RWPE1 (cell line): ENCODE measurements around the gene CTSO.

Experiments
- CTCF ChIA-PET: fragments of 350-600 bp; sonication (Branson Sonifier 250); formaldehyde crosslinking; extraction: SDS; loops from one replicate; lab custom pipeline; 2021; lab: Yijun Ruan, JAX
- POLR2A ChIA-PET: fragments of 400-600 bp; formaldehyde crosslinking; extraction: SDS; loops from one replicate; lab custom pipeline; 2020; ENCODE audit warnings: antibody characterized with exemption; ENCODE audit not compliant: low non-redundant PET; lab: Yijun Ruan, JAX
- DNase-seq: peaks from one replicate; pipeline ENCODE4 v3.0.0; 2012; ENCODE audit warnings: low spot score
- H3K27ac ChIP-seq: fragments of 450-650 bp; 2 replicates; pipeline ENCODE4 v1.5.1; 2017
- TF ChIP-seq, protein P1 (sequence below): fragments of 450-650 bp; conservative IDR thresholded peaks from 2 replicates; pipeline ENCODE4 v1.5.1; 2017; ENCODE audit warnings: low read depth, mild to moderate bottlenecking

CTSO gene

DNA sequence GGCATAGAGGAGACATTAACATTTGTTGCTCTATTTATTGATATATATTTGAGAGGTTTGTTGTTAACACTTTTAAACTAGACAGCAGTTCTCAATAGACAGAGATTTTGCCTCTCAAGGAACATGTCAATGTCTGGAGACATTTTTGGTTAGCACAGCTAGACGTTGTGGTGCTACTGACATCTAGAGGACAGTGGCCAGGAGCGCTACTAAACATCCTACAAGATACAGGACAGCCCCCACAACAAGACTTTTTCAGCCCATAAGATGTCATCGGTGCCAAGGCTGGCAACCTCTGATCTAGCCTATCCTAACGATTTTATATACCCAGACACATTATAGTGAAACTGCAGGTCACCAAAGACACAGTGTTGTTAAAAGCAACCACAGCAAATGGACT lies 18.4 kb upstream of the CTSO start:
- CTCF ChIA-PET = no interaction called here
- POLR2A ChIA-PET = no interaction called here
- DNase-seq = no peak
- no peak overlapping the region for H3K27ac ChIP-seq
- TF ChIP-seq, protein P1, sequence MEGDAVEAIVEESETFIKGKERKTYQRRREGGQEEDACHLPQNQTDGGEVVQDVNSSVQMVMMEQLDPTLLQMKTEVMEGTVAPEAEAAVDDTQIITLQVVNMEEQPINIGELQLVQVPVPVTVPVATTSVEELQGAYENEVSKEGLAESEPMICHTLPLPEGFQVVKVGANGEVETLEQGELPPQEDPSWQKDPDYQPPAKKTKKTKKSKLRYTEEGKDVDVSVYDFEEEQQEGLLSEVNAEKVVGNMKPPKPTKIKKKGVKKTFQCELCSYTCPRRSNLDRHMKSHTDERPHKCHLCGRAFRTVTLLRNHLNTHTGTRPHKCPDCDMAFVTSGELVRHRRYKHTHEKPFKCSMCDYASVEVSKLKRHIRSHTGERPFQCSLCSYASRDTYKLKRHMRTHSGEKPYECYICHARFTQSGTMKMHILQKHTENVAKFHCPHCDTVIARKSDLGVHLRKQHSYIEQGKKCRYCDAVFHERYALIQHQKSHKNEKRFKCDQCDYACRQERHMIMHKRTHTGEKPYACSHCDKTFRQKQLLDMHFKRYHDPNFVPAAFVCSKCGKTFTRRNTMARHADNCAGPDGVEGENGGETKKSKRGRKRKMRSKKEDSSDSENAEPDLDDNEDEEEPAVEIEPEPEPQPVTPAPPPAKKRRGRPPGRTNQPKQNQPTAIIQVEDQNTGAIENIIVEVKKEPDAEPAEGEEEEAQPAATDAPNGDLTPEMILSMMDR = peak; percentile 22; the same call in 1 of the 2 replicates

DNA sequence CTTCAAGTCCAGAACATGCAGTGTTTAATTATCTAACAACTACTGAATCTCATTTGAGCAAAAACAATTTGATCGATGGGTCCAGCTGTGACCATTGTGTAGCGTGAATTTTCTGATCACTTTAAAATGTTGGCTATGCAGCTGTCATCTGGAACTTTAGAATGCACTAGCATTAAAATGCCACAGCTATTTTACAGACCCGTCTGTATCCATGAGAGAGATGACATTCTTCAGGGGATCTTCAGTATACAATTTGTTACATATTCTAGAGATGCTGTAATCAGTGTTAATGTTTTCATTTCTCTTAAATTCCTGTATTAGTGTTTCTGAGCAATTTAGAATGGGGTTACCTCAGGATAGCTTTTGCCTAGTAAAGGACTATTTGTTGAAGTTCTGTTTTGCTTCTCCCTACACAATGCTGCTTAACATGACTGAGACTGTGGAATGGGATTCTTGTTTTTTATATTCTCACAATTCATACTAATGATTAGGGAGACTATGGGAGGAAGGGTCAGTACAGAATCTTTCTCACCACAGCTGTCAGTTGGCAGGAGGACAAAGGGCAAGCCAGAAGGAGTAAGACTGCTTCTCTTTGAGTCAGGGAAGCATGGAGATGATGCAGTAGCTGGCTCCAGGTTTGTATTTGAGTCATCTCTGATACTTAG lies 13.2 kb upstream of the CTSO start:
- no peak overlapping the region for H3K27ac ChIP-seq
- no peak for DNase-seq
- TF ChIP-seq, protein P1 = no peak
- CTCF ChIA-PET = no interaction called here
- POLR2A ChIA-PET = no interaction called here

DNA sequence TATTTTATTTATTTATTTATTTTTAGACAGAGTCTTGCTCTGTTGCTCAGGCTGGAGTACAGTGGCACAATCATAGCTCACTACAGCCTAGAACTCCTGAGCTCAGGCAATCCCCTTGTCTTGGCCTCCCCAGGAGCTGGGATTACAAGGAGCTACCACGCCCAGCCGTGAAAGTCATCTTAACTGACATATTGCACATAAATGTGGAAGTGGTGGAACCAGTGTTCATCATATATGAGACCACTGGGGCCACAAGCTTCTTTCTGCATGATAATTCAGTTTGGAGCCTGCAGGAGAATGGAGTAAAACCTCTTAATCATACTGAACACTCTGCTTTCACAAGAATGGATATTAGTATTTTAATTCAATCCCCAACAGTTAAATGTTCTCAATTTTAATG lies 12.5 kb upstream of the CTSO start:
- no peak overlapping the region for H3K27ac ChIP-seq
- no peak for DNase-seq
- ChIA-PET CTCF (no interaction called here), POLR2A (no interaction called here)
- TF ChIP-seq, protein P1 = no peak

DNA sequence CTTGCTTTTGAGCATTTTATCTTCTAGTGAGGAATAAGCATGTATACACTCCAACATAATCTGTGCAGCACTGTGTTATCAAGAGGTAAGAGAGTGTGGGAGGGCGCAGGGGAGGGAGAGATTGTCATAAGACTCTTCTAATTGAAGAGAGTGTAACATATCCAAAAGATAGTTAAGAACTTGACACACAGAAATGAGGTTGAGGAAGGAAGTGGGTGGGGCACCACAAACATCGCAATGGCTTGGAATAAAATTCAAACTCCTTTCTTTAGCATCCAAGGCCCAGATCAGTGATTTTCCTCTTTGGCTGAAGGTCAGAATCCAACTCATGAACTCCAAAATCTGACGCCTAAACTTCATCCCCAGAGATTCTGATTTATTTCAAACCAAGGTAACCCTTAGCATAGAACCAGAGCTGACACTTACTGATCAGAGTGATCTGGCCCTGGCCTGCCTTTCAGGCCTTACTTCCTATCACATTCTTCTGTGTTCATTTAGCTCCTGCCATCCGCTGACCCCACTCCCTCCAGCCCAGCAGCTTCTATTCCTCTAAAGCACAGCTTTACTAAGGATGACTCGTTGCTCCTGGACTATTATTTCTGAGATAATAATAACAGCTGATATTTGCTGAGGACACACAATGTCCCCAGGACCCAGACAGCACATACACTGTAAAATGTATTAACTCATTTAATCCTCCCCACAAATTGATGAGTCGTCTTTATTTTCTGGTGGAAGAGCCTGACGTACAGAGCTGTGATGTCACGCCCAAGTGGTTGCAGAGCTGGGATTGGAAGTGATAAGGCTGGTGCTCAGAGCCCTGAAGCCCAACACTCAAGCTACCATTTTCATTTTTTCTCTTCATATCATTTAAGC lies 10.6 kb upstream of the CTSO start:
- CTCF ChIA-PET = interaction anchor here (0.6 kb wide), 1 partner anchor 566 kb away, joined by 4 read pairs; no protein-coding TSS in a partner anchor
- TF ChIP-seq, protein P1 = no peak
- no peak for DNase-seq
- POLR2A ChIA-PET = no interaction called here
- no peak overlapping the region for H3K27ac ChIP-seq

DNA sequence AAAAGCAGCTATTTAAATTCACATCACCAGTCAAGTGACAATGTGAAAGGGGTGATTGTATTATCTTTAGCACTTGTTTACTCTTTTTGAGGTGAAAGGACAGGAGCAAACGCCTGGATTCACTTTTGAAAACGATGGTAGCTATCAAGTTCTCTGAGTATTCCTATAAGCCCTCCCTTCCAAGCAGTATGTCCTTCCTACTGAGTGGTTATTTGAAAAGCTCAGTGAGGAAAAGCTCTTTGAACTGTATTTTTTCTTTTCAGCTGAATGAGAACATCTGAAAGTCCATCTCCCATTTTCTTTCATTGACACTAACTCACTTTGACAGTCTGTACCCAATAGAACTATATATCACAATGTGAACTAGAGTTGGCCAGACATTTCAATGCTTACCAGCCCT lies 9.1 kb upstream of the CTSO start:
- ChIA-PET POLR2A (no interaction called here), CTCF (interaction anchor here (0.7 kb wide), 1 partner anchor 10 kb away, joined by 3 read pairs; no protein-coding TSS in a partner anchor)
- no peak overlapping the region for H3K27ac ChIP-seq
- TF ChIP-seq, protein P1 = no peak
- DNase-seq = no peak

DNA sequence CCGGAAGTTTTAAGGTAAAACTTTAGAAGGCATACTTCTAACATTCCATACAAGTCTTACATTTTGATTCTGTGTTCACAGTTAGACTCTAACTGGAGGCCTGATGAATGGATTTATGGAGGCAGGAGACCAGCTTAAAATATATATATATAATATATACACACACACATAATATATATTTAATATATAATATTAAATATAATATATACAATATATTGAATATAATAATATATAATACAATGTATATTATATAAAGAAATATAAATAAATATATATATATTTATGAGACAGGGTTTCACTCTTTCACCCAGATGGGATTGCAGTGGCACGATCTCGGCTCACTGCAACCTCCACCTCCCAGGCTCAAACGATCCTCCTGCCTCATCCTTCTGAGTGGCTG lies 7.9 kb upstream of the CTSO start:
- ChIA-PET CTCF (no interaction called here), POLR2A (no interaction called here)
- no peak for DNase-seq
- TF ChIP-seq, protein P1 = no peak
- no peak overlapping the region for H3K27ac ChIP-seq
